GM18502 (cell line): ENCODE measurements around the gene TBL3.
"Not testable (repeated sequence)": the region's sequence is repeated elsewhere in the genome, so short reads cannot be mapped to it uniquely, and the experiment has no call there.

Experiments
- ATAC-seq: cut with Tn5 transposase; IDR thresholded peaks from one replicate; pipeline ENCODE4 v1.9.1; 2021; ENCODE audit warnings: mild to moderate bottlenecking; ENCODE audit not compliant: unreplicated experiment, poor library complexity

The TBL3 gene

GRCh38 chr16:2011726-2012125, 39.9 kb downstream of the TBL3 start:
- not testable (repeated sequence) for ATAC-seq

- ATAC-seq, result no peak
These were observed 41.7 kb downstream of the TBL3 start for GRCh38 chr16:2013527-2013926.

GRCh38 chr16:2015117-2015946, 43.5 kb downstream of the TBL3 start:
- ATAC-seq, result no peak

- no peak for ATAC-seq
These were observed 44.0 kb downstream of the TBL3 start for GRCh38 chr16:2015947-2016208.

GRCh38 chr16:2016407-2016922, 44.6 kb downstream of the TBL3 start:
- ATAC-seq, result no peak

- no peak for ATAC-seq
These were observed 47.7 kb downstream of the TBL3 start, which contains the start of gene NPW for GRCh38 chr16:2019518-2019920. Gene NPW (plus strand): TSS chr16:2019785.

GRCh38 chr16:2019921-2020831, 48.3 kb downstream of the TBL3 start:
- no peak for ATAC-seq

- no peak for ATAC-seq
These were observed 50.9 kb downstream of the TBL3 start for GRCh38 chr16:2022723-2023091.

DNA sequence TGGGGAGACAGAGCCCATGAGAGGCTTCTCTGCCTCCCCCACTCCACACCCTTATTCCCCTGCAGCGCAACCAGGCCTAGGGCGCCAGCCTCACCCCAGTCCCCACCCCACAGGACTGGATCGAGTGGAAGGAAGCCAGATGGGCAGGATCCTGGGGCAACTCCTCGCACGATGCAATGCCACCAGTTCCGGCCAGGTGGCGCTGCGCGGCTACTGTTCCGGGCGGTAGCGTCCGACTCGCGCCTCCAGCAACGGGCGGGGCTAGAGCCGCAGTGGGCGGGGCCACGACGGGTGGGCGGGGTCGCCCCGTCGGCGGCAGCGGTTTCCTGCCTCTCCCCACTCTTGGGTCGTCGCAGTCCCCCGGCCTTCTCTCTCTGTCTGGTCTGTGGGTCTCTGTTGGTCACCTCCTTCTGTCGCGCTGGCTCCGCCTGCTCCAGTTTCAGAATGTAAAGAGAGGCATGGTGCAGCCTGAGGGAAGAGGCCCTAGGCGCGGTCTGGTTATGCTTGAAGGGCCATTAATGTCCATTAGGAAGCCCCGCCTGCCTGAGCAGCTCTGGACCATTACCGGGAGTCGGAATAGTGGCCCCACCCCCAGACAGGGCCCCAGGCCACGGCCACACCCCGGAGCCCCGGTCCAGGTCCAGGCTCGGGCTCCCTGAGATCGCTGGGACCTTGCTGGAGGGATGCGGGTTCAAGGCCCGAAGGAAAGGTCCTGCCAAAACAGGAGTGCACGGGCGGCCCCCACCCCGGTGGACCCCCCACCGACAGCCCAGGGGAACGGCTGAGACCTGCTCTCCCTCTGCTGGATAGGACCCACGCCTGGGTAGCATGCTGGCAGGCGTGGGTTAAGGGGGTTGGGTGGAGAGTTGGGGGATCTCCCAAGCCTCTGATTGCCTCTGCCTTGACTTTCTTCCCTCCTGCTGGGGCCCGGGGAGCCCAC, 51.5 kb downstream of the TBL3 start:
- no peak for ATAC-seq

DNA sequence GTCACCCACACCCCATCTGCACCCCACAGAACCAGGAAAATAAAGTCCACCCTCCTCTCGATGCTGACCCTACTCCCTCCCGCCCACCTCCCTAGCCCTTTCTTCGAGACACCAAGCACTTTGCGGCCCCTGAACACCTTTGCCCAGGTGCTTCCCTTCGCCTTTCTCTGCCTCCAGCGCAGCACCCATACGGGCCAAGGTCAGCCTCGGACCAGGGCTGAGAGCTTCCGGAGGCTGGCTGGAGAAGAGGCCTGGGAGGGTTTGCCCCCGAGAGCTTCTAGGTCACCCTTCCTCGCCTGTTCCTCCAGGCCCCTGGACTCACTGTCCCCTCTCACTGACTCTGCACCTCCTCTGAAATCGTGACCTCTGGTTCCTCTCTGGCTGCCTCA, 52.2 kb downstream of the TBL3 start:
- no peak for ATAC-seq

DNA sequence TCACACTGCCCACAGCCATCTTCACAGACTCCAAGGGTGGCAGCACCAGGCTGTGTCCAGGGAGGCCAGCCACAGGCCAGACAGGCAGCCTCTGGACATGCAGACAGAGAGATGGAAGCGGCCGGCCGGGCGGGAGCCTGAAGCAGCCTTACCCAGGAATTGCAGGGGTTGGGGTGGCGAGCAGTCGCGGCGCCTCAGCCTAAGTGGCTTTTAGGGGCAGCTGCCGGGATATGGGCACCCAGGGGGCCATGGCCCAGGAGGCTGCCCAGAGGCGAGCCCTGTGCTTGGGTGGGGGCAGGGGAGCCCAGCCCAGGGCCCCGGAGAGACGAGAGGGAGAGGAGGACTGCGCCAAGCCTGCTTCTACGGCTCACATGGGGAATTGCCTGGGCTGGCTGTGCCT, 53.4 kb downstream of the TBL3 start:
- ATAC-seq, result no peak

- no peak for ATAC-seq
These were observed 54.1 kb downstream of the TBL3 start for GRCh38 chr16:2025878-2026460.

- no peak for ATAC-seq
These were observed 54.7 kb downstream of the TBL3 start, which contains the start of gene NHERF2 for GRCh38 chr16:2026461-2027023. Gene NHERF2 (plus strand): TSS chr16:2026902. CDS start chr16:2027006, 104 bp downstream.

GRCh38 chr16:2027024-2028010, 55.5 kb downstream of the TBL3 start:
- no peak for ATAC-seq

- no peak for ATAC-seq
These were observed 56.3 kb downstream of the TBL3 start for GRCh38 chr16:2028146-2028545.

DNA sequence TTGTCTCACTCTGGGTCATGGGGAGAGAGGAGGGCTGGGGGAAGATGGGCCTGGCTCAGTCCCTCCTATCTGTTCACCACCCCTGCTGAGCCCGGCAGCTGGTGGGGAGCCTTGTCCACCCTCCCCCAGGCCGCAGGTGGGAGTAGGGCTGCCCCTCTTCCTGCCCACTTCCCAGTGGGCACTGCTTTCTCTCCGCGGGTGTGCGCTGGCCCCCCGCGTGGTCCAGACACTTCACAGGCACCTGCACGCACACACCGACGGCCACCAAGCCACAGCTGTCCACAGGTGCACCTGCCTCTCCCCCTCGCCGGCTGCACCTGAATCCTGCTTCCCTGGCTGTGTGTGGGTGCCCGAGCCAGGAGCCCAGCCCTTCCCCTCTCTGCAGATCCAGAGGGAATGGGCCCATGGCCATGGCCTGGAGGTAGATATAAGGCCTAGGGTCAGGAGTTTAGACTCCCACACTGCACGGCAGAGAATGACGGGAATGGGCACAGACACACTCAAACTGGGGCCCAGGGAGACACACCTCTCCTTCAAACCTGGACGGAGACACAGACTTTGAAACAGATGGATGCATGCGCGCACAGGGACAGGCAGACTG, 56.9 kb downstream of the TBL3 start:
- no peak for ATAC-seq

GRCh38 chr16:2029350-2029749, 57.5 kb downstream of the TBL3 start:
- ATAC-seq, result no peak

DNA sequence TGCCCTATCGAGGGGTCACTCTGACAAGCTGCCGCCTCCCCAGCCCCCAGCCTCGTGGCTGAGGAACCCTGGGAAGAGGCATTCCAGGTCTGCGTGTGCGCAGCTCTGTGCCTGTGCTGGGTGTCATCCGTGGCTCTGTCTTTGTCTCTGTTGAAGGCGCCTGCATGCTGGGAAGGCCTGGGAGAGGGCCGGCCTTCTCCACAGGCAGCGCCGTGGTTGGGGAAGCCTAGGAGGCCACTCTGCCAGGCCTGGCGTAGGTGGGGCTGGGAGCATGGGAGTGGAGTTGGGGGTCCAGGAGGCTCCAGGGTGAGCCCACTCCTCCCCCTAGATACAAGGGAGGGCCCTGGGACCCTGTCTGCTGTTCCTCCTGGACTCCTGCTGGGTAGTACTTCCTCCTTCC, 58.2 kb downstream of the TBL3 start:
- ATAC-seq, result no peak
